Activated CD8-positive, alpha-beta memory T cell treated with anti-CD3 and anti-CD28 coated beads, Interleukin-2, amount 50 U/mL, for 4 hours (primary cell): ENCODE results near the gene ZMIZ1.
"Not testable (repeated sequence)": the region's sequence is repeated elsewhere in the genome, so short reads cannot be mapped to it uniquely, and the experiment has no call there.

Experiments
- DNase-seq: peaks from one replicate; pipeline ENCODE4 v3.0.0-alpha.2; 2020

ZMIZ1 gene

GRCh38 chr10:79030705-79031104 lies 38.1 kb upstream of the ZMIZ1 start:
- DNase-seq = no peak

- no peak for DNase-seq
Measured at GRCh38 chr10:79031723-79032122, 37.0 kb upstream of the ZMIZ1 start.

- no peak for DNase-seq
Measured at GRCh38 chr10:79034271-79034876, 34.4 kb upstream of the ZMIZ1 start.

GRCh38 chr10:79036416-79036815 lies 32.4 kb upstream of the ZMIZ1 start:
- not testable (repeated sequence) for DNase-seq

- DNase-seq = no peak
Measured at GRCh38 chr10:79038104-79038840, 30.5 kb upstream of the ZMIZ1 start.

- no peak for DNase-seq
Measured at GRCh38 chr10:79038841-79039201, 29.9 kb upstream of the ZMIZ1 start.

GRCh38 chr10:79042639-79043411 lies 25.9 kb upstream of the ZMIZ1 start:
- DNase-seq = no peak

- DNase-seq = no peak
Measured at GRCh38 chr10:79044036-79044632, 24.6 kb upstream of the ZMIZ1 start.

GRCh38 chr10:79044846-79045245 lies 23.9 kb upstream of the ZMIZ1 start:
- DNase-seq = no peak

- DNase-seq = no peak
Measured at GRCh38 chr10:79045566-79046175, 23.1 kb upstream of the ZMIZ1 start.

- DNase-seq = no peak
Measured at GRCh38 chr10:79046326-79046725, 22.4 kb upstream of the ZMIZ1 start.

GRCh38 chr10:79046741-79047583 lies 21.8 kb upstream of the ZMIZ1 start:
- DNase-seq = no peak

- no peak for DNase-seq
Measured at GRCh38 chr10:79047584-79047874, 21.2 kb upstream of the ZMIZ1 start.

- DNase-seq = peak; percentile 42
Measured at GRCh38 chr10:79047875-79048638, 20.7 kb upstream of the ZMIZ1 start.

- no peak for DNase-seq
Measured at GRCh38 chr10:79048639-79049550, 19.9 kb upstream of the ZMIZ1 start.

GRCh38 chr10:79049931-79050895 lies 18.6 kb upstream of the ZMIZ1 start:
- no peak for DNase-seq

GRCh38 chr10:79050896-79051555 lies 17.7 kb upstream of the ZMIZ1 start:
- no peak for DNase-seq

- no peak for DNase-seq
Measured at GRCh38 chr10:79051766-79052165, 17.0 kb upstream of the ZMIZ1 start.
